ENCODE measurements around the gene GPR156.
A peak's percentile ranks its signal among the peaks of the same experiment; 100 is the strongest.

Gene GPR156

GRCh38 chr3:120214176-120214575, 70.8 kb downstream of the GPR156 start:
- Histone ChIP-seq H3K27me3 (no peaks in the 10 kb centered on the region), H3K4me1 (peaks cover 0 to 11% (median 2%) of the 10 kb centered on the region in 4 donors), H3K36me3 (no peaks in the 10 kb centered on the region), H3K9me3 (no peaks in the 10 kb centered on the region), H3K4me3 (no peak overlapping the region), H3K27ac (no peak overlapping the region)
- DNase-seq = no peak
- TF ChIP-seq CTCF (IDR thresholded peaks at IDR 0.05) = no peak
- intact Hi-C loops (cut with DNase I; ENCODE audit: low total_unique reads) = no loop called here

DNA sequence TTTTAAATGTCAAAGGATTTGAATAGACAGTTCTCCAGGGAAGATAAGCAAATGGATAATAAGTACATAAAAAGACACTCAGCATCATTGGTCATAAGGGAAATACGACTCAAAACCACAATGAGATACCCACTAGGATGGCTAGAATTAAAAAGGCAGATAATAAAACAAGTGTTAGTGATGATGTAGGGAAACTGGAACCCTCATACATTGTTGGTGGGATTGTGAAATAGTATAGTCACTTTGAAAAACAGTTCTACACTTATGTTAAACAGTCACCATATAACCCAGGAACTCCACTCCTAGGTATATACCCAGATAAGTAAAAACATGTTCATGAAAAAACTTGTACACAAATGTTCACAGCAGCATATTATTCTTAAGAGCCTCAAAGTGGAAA, 72.5 kb downstream of the GPR156 start:
- no peak for DNase-seq
- Histone ChIP-seq H3K27ac (no peak overlapping the region), H3K27me3 (no peaks in the 10 kb centered on the region), H3K4me1 (peaks cover 0 to 11% (median 2%) of the 10 kb centered on the region in 4 donors), H3K9me3 (no peaks in the 10 kb centered on the region), H3K36me3 (no peaks in the 10 kb centered on the region), H3K4me3 (no peak overlapping the region)
- TF ChIP-seq CTCF (IDR thresholded peaks at IDR 0.05) = no peak
- intact Hi-C loops (cut with DNase I; ENCODE audit: low total_unique reads) = no loop called here

GRCh38 chr3:120209425-120209824, 75.6 kb downstream of the GPR156 start:
- no peak for TF ChIP-seq CTCF (IDR thresholded peaks at IDR 0.05)
- no peaks in the 10 kb centered on the region for H3K27me3 ChIP-seq
- H3K9me3 ChIP-seq = no peaks in the 10 kb centered on the region
- intact Hi-C loops (cut with DNase I; ENCODE audit: low total_unique reads) = no loop called here
- no peaks in the 10 kb centered on the region for H3K36me3 ChIP-seq
- H3K4me1 ChIP-seq = peaks cover 0 to 6% (median 2%) of the 10 kb centered on the region in 4 donors
- no peak overlapping the region for H3K4me3 ChIP-seq
- no peak for DNase-seq
- no peak overlapping the region for H3K27ac ChIP-seq

DNA sequence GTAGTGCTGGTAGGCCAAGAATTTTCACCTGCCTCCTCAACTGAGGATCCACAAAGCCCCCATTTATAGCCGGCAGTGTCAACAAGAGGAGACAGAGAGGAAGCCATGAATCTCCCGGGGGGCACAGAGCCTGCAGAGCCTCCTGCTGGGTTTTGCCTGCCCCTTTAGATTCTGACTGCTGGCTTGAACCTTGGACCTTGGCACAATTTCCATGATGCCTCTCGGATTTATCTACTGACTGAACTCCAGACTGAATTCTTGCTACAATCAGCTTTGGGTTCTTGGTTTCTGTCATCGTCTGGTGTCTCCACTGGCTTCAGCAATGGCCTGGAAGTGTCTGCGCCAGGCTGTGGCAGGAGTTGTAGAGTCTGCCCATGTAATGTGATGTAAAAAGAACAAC, 80.7 kb downstream of the GPR156 start:
- peaks cover 0 to 15% (median 1%) of the 10 kb centered on the region in 4 donors for H3K4me1 ChIP-seq
- no peak overlapping the region for H3K27ac ChIP-seq
- H3K4me3 ChIP-seq = no peak overlapping the region
- no peak for DNase-seq
- H3K27me3 ChIP-seq = no peaks in the 10 kb centered on the region
- H3K9me3 ChIP-seq = no peaks in the 10 kb centered on the region
- intact Hi-C loops (cut with DNase I; ENCODE audit: low total_unique reads) = no loop called here
- TF ChIP-seq CTCF (IDR thresholded peaks at IDR 0.05) = no peak
- H3K36me3 ChIP-seq = no peaks in the 10 kb centered on the region

DNA sequence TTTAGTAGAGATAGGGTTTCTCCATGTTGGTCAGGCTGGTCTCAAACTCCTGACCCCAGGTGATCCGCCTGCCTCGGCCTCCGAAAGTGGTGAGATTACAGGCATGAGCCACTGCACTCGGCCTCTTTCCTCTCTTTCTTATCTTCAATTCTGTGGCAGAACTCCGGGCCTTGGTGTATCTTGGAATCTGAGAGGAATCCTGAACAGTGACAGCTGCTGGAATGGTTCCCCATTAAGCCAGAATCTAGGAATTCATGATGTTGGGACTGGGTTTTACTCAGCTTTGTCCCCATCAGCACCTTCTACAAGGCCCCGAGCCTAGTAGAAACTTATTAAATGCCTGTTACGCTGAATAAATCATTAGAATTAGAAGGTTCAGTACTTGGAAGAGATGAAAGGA, 81.4 kb downstream of the GPR156 start:
- DNase-seq = no peak
- H3K36me3 ChIP-seq = no peaks in the 10 kb centered on the region
- no peak overlapping the region for H3K27ac ChIP-seq
- H3K27me3 ChIP-seq = no peaks in the 10 kb centered on the region
- H3K9me3 ChIP-seq = no peaks in the 10 kb centered on the region
- H3K4me3 ChIP-seq = no peak overlapping the region
- no peak for TF ChIP-seq CTCF (IDR thresholded peaks at IDR 0.05)
- peaks cover 0 to 15% (median 1%) of the 10 kb centered on the region in 4 donors for H3K4me1 ChIP-seq
- intact Hi-C loops (cut with DNase I; ENCODE audit: low total_unique reads) = no loop called here

DNA sequence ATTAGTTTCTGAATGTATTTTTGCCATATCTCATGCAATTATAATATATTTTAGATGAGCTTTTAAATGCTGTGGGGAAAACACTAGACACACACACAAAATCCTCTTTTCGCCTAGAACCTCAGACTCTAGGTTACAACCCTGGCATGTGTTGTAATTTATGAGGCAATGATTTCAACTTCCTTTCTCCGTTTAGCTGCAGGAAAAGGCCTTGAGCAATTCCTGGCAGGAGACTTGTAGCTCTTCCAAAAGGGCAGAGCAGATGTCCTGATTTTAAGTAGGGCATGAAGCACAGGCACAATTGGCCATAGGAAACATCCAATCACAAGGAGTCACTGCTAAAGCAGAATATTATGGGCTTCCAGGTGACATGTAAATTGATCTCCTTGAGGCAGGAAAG, 82.0 kb downstream of the GPR156 start:
- H3K4me1 ChIP-seq = peaks cover 0 to 15% (median 1%) of the 10 kb centered on the region in 4 donors
- no peak for TF ChIP-seq CTCF (IDR thresholded peaks at IDR 0.05)
- H3K4me3 ChIP-seq = no peak overlapping the region
- H3K27me3 ChIP-seq = no peaks in the 10 kb centered on the region
- H3K27ac ChIP-seq = no peak overlapping the region
- DNase-seq = peak in 1 of 2 donors; percentile 68
- intact Hi-C loops (cut with DNase I; ENCODE audit: low total_unique reads) = no loop called here
- no peaks in the 10 kb centered on the region for H3K36me3 ChIP-seq
- H3K9me3 ChIP-seq = no peaks in the 10 kb centered on the region
